ENCODE results near the gene GPX2. TPM values are rescaled to one million over a fixed set of nuclear protein-coding genes. Genes with fewer than 3 reads are reported as not detected.
A peak's percentile ranks its signal among the peaks of the same experiment; 100 is the strongest.

Gene GPX2
- total and polyA plus RNA-seq, 2 experiments from 2014 or later = 0.78 to 2.2 TPM

GRCh38 chr14:64915029-64915424 is 27.5 kb downstream of the GPX2 start:
- Histone ChIP-seq H4K20me1 (replicated peaks; ENCODE audit: insufficient read depth) (no peaks in the 10 kb centered on the region), H3K4me1 (ENCODE audit: insufficient read depth) (peaks cover 9% of the 10 kb centered on the region; the same call in 1 of the 2 replicates), H3K9me2 (ENCODE audit: insufficient read depth) (no peaks in the 10 kb centered on the region), H3K79me2 (replicated peaks; ENCODE audit: insufficient read depth) (peaks cover 36% of the 10 kb centered on the region), H3K4me2 (peak overlapping the region; percentile 85), H3K27me3 (ENCODE audit: insufficient read depth) (no peaks in the 10 kb centered on the region), H3K4me3 (peak overlapping the region; percentile 74), H3F3A (replicated peaks; ENCODE audit: low read depth) (no peaks in the 10 kb centered on the region), H3K36me3 (ENCODE audit: insufficient read depth) (no peaks in the 10 kb centered on the region), H3K27ac (ENCODE audit: low read depth) (peak overlapping the region; percentile 86), H2AFZ (peak overlapping the region; percentile 48)
- no peak for TF ChIP-seq JUNB (IDR thresholded peaks at IDR 0.05; ENCODE audit: unreplicated experiment)
- TF ChIP-seq STAT1 (IDR thresholded peaks at IDR 0.05; ENCODE audit: unreplicated experiment) = no peak
- no peak for TF ChIP-seq EZH2 (IDR thresholded peaks at IDR 0.05; ENCODE audit: low read depth, unreplicated experiment)
- no peak for TF ChIP-seq ZNF331 (CRISPR knock-in tag; IDR thresholded peaks at IDR 0.05; ENCODE audit: low read depth)
- no peak for TF ChIP-seq CREB1 (CRISPR knock-in tag; IDR thresholded peaks at IDR 0.05; ENCODE audit: low read depth)
- TF ChIP-seq, protein P1, sequence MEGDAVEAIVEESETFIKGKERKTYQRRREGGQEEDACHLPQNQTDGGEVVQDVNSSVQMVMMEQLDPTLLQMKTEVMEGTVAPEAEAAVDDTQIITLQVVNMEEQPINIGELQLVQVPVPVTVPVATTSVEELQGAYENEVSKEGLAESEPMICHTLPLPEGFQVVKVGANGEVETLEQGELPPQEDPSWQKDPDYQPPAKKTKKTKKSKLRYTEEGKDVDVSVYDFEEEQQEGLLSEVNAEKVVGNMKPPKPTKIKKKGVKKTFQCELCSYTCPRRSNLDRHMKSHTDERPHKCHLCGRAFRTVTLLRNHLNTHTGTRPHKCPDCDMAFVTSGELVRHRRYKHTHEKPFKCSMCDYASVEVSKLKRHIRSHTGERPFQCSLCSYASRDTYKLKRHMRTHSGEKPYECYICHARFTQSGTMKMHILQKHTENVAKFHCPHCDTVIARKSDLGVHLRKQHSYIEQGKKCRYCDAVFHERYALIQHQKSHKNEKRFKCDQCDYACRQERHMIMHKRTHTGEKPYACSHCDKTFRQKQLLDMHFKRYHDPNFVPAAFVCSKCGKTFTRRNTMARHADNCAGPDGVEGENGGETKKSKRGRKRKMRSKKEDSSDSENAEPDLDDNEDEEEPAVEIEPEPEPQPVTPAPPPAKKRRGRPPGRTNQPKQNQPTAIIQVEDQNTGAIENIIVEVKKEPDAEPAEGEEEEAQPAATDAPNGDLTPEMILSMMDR (conservative IDR thresholded peaks at IDR 0.05; ENCODE audit: low read depth in 2 of 2) = no peak
- no peak for TF ChIP-seq ZNF114 (CRISPR knock-in tag; IDR thresholded peaks at IDR 0.05)
- no peak for TF ChIP-seq ETS1 (IDR thresholded peaks at IDR 0.05)
- no peak; the same call in 1 of the 2 replicates for TF ChIP-seq POLR2AphosphoS5 (IDR thresholded peaks at IDR 0.05; ENCODE audit: low read depth)
- TF ChIP-seq EZH2phosphoT487 (IDR thresholded peaks at IDR 0.05; ENCODE audit: unreplicated experiment) = no peak
- TF ChIP-seq, protein P2, sequence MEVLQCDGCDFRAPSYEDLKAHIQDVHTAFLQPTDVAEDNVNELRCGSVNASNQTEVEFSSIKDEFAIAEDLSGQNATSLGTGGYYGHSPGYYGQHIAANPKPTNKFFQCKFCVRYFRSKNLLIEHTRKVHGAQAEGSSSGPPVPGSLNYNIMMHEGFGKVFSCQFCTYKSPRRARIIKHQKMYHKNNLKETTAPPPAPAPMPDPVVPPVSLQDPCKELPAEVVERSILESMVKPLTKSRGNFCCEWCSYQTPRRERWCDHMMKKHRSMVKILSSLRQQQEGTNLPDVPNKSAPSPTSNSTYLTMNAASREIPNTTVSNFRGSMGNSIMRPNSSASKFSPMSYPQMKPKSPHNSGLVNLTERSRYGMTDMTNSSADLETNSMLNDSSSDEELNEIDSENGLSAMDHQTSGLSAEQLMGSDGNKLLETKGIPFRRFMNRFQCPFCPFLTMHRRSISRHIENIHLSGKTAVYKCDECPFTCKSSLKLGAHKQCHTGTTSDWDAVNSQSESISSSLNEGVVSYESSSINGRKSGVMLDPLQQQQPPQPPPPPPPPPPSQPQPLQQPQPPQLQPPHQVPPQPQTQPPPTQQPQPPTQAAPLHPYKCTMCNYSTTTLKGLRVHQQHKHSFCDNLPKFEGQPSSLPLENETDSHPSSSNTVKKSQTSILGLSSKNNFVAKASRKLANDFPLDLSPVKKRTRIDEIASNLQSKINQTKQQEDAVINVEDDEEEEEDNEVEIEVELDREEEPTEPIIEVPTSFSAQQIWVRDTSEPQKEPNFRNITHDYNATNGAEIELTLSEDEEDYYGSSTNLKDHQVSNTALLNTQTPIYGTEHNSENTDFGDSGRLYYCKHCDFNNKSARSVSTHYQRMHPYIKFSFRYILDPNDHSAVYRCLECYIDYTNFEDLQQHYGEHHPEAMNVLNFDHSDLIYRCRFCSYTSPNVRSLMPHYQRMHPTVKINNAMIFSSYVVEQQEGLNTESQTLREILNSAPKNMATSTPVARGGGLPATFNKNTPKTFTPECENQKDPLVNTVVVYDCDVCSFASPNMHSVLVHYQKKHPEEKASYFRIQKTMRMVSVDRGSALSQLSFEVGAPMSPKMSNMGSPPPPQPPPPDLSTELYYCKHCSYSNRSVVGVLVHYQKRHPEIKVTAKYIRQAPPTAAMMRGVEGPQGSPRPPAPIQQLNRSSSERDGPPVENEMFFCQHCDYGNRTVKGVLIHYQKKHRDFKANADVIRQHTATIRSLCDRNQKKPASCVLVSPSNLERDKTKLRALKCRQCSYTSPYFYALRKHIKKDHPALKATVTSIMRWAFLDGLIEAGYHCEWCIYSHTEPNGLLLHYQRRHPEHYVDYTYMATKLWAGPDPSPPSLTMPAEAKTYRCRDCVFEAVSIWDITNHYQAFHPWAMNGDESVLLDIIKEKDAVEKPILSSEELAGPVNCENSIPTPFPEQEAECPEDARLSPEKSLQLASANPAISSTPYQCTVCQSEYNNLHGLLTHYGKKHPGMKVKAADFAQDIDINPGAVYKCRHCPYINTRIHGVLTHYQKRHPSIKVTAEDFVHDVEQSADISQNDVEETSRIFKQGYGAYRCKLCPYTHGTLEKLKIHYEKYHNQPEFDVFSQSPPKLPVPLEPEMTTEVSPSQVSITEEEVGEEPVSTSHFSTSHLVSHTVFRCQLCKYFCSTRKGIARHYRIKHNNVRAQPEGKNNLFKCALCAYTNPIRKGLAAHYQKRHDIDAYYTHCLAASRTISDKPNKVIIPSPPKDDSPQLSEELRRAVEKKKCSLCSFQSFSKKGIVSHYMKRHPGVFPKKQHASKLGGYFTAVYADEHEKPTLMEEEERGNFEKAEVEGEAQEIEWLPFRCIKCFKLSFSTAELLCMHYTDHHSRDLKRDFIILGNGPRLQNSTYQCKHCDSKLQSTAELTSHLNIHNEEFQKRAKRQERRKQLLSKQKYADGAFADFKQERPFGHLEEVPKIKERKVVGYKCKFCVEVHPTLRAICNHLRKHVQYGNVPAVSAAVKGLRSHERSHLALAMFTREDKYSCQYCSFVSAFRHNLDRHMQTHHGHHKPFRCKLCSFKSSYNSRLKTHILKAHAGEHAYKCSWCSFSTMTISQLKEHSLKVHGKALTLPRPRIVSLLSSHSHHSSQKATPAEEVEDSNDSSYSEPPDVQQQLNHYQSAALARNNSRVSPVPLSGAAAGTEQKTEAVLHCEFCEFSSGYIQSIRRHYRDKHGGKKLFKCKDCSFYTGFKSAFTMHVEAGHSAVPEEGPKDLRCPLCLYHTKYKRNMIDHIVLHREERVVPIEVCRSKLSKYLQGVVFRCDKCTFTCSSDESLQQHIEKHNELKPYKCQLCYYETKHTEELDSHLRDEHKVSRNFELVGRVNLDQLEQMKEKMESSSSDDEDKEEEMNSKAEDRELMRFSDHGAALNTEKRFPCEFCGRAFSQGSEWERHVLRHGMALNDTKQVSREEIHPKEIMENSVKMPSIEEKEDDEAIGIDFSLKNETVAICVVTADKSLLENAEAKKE (CRISPR knock-in tag; IDR thresholded peaks at IDR 0.05) = no peak
- TF ChIP-seq NANOG (IDR thresholded peaks at IDR 0.05; ENCODE audit: borderline replicate concordance) = no peak
- no peak for DNase-seq (ENCODE audit: low spot score)
- H3K4me1 Mint-ChIP-seq = peaks cover 13% of the 10 kb centered on the region
- H3K27ac Mint-ChIP-seq = peak overlapping the region; percentile 89
- H3K36me3 Mint-ChIP-seq (ENCODE audit: low read depth) = no peaks in the 10 kb centered on the region
- peaks cover 8% of the 10 kb centered on the region for H3K27me3 Mint-ChIP-seq (ENCODE audit: insufficient read depth, low read depth, poor library complexity)
- peak overlapping the region; percentile 89 for H3K4me3 Mint-ChIP-seq
- no peaks in the 10 kb centered on the region for H3K9me3 Mint-ChIP-seq
- ATAC-seq = no peak

Measured in GM23338 (cell line).